CD4-positive, alpha-beta T cell treated with Interferon gamma for 1 hour (primary cell): ENCODE results near the gene CYB5R3.
A peak's percentile ranks its signal among the peaks of the same experiment; 100 is the strongest.
"Not testable (repeated sequence)": the region's sequence is repeated elsewhere in the genome, so short reads cannot be mapped to it uniquely, and the experiment has no call there.

Experiments used
- DNase-seq: peaks from one replicate; pipeline ENCODE4 v3.0.0-alpha.2; 2020

Gene CYB5R3

DNA sequence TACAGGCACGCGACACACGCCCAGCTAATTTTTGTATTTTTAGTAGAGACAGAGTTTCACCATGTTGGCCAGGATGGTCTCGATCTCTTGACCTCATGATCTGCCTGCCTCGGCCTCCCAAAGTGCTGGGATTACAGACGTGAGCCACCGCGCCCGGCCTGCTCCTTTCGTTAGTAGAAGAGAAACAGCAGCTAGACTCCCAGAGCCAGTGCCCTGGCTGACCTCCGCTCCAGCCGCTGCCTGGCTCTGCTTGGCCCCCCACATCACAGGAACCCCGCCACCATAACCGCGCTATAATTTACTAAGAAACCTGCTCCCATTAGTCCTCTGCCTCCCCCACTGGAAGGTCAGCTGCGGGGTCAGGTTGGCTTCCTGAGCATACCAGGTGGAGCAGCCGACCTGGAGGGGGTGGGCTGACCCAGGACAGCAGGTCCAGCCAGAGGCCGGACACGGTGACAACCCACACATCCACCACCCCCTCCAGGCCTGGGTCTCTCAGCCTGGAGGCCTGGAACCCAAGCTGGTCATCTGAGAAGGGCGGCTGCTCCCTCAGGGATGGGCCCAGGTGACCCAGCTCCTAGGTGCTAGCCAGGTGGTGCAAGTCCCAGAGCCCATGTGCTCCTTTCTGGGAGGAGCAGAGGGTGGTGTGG lies 27.0 kb downstream of the CYB5R3 start:
- DNase-seq, result no peak

DNA sequence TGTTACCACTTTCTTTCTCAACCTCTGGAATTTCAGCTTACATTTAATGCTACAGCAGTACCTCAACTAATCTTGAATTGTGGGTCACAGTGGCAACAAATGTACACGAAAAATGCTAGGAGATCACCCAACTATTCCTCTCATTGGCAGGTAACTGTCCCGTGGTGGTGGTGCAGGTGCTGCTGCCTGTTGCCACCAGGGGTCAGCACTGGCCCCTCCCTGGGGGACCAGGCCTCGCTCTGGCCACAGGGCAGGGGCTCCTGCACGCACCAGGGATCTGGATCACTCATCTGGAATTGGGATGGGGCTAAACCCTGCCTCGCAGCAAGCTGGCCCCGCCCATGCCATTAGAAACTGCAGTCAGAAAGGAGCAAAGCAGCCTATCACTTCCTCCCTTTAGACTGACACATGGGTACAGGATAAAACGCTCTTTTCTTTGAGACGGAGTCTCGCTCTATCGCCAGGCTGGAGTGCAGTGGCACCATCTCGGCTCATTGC lies 27.6 kb downstream of the CYB5R3 start:
- DNase-seq, result peak; percentile 54

DNA sequence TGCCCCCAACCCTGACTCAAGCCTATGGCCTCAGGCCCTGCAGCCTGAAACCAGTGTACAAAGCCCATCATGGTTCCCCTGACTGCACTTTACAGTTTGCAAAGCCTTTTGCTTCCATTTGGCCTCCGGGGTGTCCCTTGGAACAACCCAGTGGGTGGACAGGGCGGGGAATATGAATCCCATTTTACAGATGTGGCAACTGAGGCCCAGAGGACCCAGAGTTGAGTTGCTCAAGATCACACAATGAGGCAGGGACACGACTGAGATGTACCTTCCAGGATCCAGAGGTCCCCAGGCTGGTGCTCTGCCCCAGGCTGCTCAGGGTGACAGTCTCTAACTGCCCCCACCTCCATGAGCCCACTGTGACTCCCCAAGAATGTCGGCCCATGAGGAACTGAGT lies 29.1 kb downstream of the CYB5R3 start:
- no peak for DNase-seq

DNA sequence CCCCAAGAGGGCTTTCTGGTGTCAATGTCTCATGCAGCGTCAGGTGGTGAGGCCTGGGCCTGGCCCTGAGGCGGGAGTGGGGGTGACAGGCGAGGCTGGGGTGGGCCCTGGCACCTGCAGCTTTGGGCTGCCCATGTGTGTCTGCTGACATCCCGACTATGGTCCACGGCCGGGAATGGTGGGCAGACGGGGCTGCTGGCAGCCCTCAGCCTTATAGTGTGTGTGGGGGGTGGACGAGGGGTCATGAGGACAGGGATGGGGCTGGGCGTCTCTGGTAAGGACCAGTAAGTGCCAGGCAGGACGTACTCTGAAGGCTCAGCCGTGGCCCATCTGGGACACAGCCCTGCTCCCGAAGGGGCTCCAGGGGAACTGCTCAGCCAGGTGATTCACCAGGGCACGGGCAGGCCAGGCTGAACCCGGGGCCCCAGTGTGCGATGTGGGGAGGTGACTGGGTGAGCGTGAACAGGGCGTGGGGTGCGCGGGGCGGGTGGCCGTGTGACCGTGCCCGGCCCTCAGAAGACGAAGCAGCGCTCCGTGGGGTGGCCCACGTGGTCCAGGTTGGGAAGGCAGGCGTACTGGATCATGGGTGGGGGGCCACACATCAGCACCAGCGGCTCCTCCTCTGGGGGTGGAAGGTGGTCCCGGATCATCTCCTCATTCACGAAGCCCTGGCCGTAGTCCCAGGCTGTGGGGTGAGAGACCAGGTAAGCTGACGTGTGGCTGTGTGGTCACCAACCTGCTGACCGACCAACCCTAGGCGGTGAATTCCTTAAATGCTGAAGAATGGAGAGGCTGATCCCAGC lies 29.7 kb downstream of the CYB5R3 start:
- DNase-seq, result no peak

DNA sequence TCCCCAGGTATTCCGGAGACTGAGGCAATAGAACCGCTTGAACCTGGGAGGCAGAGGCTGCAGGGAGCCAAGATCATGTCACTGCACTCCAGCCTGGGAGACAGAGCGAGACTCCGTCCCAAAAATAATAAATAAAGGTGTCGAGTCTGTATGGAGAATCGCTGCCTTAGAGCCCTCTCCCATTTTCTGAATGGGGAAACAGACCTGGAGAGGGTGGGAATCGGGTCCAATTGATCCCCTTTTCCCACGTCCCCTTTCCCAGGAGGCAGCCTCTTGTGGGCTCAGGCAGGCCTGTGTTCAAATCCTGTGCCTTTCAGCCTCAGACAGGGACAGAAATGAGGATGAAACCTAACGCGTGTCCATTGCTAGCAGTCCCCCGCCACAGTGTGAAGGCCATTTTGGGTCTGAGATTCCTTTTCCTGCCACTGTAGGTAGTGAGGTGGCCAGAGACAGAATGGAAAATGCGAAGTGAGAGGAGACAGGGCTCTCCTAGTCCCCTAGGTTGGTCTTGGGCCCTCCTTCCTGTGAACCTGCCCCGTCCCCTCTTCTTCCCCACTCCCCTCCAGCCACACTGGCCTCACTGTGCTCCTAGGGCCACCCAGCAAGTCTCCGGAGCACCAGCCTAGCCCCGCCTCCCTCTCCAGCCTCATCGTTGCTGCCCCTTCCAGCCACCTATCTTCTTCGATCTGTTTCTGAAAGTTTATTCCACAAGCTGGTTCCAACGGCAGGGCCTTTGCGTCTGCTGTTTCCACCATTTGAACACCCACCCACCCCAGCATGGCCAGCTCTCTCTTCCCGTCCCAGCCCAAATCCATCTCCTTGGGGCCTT lies 31.8 kb downstream of the CYB5R3 start:
- DNase-seq, result no peak

DNA sequence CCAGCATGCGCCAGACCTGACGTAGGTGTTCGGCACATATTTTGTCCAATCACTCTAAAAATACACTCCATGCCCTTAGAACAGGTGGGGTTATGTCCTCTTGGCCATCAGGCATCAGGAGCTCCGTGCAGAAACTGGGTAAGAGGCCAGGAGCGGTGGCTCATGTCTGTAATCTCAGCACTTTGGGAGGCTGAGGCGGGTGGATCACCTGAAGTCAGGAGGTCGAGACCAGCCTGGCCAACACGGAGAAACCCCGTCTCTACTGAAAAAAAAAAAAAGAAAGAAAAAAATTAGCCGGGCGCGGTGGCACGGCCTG lies 33.4 kb downstream of the CYB5R3 start:
- DNase-seq, result not testable (repeated sequence)

DNA sequence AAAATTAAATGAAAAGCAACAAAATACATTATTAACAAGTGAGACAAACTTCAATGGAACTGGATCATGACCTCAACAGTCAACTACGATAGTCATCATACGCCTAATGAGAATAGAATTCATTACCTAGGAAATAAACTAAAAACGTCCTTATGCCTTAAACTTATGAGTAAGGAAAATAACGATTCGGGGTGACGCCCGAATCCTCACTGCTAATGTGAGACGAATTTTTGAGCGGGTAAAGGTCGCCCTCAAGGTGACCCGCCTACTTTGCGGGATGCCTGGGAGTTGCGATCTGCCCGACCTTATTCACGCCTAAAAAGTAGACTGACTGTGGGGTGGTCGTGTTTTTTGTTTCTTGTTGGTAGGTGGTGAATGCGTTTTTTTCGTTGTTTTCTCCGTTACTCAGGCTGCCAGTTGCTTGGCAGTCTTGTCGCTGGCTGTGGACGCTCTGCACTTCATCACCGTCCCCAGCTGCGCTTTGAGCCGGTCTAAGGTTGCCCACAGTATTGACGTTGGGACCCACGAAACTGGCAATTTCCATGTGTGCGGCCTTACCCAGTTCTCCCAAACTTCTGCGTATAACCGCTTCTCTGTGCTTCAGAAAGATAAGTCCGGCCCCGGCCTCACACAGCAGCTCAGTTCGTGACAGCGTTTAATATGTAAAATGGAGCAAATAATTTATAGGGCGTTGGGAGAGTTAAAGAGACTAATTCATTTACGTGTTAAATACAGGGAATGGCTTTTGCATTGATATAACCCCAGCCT lies 33.9 kb downstream of the CYB5R3 start:
- peak; percentile 96 for DNase-seq

DNA sequence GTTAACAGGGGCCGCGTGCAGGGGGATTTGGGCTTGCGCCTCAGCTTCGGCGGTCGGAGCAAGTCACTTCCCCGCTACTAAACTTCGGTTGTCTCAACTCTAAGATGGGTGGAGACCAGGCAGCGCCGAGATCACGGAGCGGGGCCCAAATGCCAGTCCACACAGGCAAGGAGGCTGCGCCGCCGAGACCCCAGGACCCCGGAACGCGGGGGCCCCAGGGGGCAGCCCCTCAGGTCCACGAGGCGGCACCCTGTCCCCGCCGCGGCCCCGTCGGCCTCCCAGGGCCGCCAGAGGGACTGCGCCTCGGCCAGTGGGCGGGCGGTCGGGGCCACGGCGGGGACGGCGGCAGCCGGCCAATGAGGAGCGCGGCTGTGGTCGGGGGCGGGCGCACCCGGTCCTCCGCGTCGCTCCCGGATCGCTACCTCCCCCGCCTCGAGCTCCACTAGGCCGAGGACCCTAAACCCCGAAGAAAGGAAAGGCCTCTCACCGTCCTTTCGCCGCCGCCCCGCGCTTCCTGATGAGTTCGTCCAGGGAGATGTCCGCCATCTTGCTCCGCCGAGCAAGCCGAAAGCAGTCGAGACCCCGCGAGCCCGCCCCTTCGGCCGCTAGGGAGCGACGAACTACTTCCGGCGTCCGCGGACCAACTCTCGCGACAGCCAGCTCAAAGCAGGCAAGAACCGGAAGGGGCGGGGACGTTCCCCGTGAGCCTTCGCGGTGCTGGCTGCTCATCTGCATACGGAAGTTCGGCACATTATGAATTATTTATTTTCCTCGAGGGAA lies 34.7 kb downstream of the CYB5R3 start, which contains the start of gene POLDIP3:
Gene POLDIP3 (minus strand): TSS at position 572 of the 780 bp plus-strand sequence. CDS start 26 bp downstream, at position 546.
- DNase-seq, result peak; percentile 98

DNA sequence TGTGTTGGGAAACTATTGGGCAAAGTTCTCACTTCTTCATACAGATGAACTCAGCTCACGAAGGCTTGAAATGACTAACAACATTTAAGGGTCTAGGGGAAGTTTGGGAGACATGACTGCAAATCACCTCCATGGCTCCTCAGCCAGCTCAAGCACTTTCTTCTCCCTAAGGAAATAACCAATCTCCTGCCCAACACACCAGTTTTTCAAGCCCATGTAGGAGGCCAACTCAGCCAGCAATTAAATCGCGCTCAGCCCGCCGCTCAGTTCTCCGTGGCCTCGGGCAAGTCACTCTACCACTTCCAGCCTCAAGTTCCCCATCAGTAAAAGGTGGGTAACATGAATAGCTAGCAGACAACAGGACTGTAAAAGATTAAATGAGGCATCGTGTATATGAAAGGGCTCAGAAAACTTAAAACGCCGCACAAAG lies 35.3 kb downstream of the CYB5R3 start:
- DNase-seq, result no peak

DNA sequence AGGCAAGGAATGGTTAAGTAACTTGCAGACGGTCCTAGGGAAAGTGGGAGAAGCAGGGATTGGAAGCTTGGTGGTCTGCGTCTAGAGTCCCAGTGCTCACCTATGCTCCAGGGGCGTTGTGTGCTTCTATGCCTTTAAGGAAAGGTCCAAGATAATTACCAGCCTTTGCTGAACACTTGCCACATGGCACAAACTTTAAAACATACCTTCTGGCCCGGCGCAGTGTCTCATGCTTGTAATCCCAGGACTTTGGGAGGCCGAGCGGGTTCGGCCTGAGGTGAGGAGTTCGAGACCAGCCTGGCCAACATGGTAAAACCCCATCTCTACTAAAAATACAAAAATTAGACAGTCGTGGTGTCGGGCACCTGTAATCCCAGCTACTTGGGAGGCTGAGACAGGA lies 36.9 kb downstream of the CYB5R3 start:
- DNase-seq, result no peak

DNA sequence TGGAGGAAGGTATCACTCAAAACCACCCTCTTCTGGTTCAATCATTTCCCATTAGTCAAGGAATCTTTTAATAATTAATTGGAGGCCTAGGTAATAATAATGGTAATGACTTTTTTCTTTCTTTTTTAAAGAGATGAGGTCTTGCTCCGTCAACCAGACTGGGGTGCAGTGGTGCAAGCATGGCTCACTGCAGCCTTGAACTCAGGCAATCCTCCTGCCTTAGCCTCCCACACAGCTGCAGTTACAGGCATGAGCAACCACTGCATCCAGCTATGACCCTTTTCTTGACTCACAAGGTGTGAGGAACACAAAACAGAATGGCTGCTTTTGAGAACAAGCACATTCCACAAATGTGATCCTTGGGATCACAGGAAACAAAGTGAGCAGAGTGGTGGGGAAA lies 38.1 kb downstream of the CYB5R3 start:
- no peak for DNase-seq

DNA sequence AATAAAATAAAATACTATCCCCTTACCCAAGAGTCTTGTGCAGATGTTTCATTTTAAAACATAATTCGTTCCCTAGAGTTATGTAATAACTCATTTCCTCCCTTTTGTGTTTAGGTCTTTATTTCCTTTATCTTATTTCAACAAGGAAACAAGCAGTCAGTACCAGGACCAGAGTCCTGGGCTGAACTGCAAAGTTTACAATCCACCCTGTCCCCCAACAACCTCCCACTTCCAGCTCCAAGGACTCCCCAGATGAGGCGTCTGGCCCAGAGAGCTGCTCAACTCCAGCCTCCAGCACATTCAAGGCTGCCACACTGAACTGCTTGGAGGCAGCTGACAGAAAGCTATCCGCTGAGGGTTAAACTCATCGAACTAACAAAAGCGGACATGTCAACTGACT lies 39.0 kb downstream of the CYB5R3 start:
- DNase-seq, result no peak

DNA sequence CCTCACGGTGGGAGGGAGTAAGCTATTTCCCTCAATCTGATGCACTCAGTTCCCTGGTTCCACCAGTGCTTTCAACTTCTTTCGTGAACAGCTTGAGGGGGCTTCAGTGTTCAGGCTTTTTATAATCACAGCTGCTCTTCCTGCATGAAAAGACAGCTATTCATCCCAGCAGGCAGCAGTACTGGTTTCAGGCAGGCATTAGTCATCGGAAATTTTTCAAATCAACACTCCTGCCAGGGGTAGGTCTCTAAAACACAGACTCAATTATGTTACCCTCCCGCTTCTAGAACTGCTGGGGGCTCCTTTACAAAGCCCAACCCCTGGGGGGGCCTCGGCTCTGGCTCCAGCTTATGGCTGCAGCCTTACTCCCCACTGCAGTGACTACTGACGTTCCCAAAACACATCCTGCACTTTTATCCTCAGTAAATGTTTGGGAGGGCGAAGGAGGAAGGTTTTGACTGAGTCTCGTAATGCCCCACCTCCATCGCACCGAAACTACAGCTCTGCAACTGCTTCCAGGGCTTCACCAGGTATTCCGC lies 40.3 kb downstream of the CYB5R3 start:
- no peak for DNase-seq

DNA sequence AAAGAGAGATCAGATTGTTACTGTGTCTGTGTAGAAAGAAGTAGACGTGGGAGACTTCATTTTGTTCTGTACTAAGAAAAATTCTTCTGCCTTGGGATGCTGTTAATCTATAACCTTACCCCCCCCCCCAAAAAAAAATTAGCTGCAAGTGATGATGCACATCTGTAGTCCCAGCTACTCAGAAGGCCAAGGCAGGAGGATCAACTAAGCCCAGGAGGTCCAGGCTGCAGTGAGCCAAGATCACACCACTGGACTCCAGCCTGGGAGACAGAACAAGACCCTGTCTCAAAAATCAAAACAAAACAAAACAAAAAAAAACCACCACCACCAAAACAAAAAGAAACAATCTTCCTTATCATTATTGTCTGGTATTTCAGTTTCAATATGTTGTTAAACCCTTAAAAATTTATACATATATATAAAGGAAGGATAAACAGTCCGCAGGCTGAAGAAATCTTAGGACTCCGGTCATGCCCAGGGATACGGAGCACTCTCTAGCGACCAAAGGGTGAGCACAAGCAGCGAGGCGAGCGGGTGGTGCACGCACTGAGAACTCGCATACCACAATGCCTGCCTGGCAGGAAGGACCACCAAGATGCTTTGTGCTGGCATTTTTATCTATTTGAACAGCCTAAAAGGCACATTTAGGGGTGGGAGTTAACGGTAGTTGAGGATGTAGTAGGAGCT lies 40.9 kb downstream of the CYB5R3 start:
- DNase-seq, result no peak

DNA sequence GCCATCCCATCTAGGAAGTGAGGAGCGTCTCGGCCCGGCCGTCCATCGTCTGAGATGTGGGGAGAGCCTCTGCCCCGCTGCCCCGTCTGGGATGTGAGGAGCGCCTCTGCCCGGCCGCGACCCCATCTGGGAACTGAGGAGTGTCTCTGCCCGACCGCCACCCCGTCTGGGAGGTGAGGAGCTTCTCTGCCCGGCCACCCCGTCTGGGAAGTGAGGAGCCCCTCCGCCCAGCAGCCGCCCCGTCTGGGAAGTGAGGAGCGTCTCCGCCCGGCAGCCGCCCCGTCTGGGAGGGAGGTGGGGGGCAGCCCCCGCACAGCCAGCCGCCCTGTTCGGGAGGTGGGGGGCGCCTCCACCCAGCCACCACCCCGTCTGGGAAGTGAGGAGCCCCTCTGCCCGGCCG lies 41.6 kb downstream of the CYB5R3 start:
- not testable (repeated sequence) for DNase-seq

DNA sequence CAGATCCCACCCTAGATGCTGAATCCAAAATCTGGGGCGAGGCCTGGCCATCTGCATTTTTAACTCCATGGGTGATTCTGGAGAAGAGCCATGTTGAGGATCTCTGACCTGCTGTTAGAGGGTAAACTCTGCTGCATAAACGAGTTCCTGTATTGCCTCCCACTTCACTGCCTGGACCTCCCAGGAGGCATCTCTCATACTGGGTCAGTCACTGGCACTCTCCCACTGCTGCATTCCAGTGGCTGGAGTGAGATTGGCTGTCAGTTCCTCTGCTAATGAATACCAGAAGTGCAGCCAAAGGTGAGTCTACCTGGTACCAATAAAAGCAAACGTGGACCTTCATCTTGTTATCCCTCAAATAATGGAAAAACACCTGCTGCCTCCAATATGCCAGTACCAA lies 44.8 kb downstream of the CYB5R3 start:
- no peak for DNase-seq

DNA sequence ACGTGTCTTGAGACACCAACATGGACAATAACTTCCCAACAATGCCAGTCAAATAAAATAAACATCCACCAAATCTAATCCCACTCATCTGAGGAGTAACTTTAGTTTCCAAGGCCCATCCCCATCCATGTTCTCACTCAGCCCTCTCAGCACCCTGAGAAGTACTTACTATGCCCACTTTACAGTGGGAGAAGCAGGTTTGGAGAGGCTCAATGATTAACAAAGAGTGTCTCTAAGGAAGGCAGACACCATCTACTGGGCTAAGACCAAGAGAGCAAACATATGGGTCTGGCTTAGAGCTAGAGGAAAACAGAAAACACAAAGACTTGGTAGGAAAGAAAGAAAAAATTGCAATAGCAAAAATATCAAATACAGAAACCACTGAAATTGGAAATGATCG lies 45.8 kb downstream of the CYB5R3 start:
- no peak for DNase-seq

DNA sequence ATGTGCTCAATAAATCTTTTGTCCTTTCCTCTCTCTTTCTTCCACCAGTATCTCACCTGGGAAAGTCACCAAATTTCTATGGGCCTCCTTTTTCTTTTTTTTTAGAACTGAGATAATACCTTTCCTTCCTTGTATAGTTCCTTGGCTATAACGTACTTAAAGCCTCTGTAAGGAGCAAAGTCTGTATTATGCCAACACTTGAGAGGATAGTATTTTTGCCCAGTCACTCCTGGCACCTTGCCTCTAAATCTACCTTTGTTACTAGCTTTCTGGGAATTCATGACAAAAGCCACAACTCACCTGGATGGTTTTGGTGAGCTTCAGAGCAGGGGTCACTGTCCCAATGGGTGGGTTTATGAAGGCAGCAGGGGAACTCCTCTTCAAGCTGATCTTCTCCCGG lies 46.7 kb downstream of the CYB5R3 start:
- no peak for DNase-seq

DNA sequence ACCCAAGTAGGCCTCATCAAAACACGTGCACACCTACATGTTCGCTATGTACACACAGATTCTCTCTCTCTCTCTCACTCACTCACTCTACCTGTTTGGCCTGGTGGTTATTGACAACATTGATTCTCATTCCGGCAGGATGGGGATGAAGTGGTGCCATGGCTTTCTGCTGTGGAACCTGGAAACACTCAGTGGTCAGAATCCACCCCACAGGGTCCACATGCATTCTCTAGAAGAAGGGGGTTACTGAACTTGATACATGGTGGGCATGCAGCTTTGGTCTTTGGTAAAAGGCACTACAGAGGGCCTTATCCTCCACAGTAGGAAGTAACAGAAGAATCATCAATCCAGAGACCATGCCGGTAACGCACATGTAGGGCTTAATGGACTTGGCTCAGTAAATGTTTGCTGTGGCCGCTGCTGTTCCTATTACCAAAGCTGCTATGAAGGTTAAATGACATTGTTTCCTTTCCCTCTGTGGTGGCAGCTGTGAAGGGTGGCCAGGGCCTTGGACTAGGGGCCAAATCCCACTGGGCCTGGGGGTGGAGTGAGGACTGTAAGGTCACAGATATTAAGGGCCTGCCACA lies 47.2 kb downstream of the CYB5R3 start:
- no peak for DNase-seq

DNA sequence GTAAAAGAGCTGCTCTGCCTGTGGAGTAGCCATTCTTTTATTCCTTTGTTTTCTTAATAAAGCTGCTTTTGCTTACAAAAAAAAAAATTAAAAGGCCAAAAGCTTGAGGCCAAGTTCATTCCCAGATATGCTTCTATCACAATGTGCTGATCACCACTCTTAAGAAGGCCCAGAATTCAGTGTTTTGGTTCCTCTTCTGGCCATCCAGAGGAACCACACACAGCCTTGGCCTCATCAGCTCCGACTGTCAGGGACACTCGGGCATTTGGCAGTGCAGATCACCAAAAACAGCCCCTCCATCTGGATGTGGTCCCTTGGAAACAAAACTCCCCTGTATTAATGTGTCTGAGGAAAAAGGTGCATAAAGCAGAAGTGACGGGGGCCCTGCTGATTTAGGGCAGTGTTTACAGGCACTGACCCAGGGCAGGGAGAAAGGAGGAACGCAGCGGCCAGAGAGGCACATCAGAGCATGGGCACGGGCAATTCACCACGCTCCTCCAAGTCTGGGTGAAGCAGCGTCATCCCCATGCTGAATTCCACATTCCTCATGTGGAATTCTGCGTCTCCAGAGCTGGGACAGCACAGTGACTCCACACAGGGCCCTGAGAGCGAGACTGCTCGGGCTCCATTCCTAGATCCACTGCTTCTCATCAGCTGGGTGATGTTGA lies 52.2 kb downstream of the CYB5R3 start:
- no peak for DNase-seq
